T-helper 17 cell (primary cell): ENCODE results near the gene RGPD8. TPM values are rescaled to one million over a fixed set of nuclear protein-coding genes. Genes with fewer than 3 reads are reported as not detected.
"Not testable (repeated sequence)": the region's sequence is repeated elsewhere in the genome, so short reads cannot be mapped to it uniquely, and the experiment has no call there.

ENCODE experiments used
- ATAC-seq: fragments of 150-1000 bp; cut with Tn5 transposase; 2 replicates; pipeline ENCODE4 v1.10.0; 2021; ENCODE audit warnings: mild to moderate bottlenecking, moderate library complexity
- DNase-seq, 3 donors: peaks; one replicate each; pipeline versions ENCODE4 v3.0.0 to v3.0.0-alpha.2; 2020 to 2021
- H3K9me3 ChIP-seq: one replicate; pipeline ENCODE4 v1.7.0; 2013; ENCODE audit warnings: low read length, mild to moderate bottlenecking; ENCODE audit not compliant: control insufficient read depth, poor library complexity, severe bottlenecking
- H3K27ac Mint-ChIP-seq: one replicate; pipeline ENCODE4 v1.8.0; 2022; ENCODE audit warnings: mild to moderate bottlenecking, moderate library complexity, mixed read lengths
- H3K27me3 Mint-ChIP-seq: one replicate; pipeline ENCODE4 v1.8.0; 2022; ENCODE audit warnings: mixed read lengths
- H3K36me3 Mint-ChIP-seq: one replicate; pipeline ENCODE4 v1.8.0; 2022; ENCODE audit warnings: low read depth, mixed read lengths
- H3K4me1 Mint-ChIP-seq: one replicate; pipeline ENCODE4 v1.8.0; 2022; ENCODE audit warnings: mild to moderate bottlenecking, mixed read lengths
- H3K4me3 Mint-ChIP-seq: one replicate; pipeline ENCODE4 v1.8.0; 2022; ENCODE audit warnings: mild to moderate bottlenecking, moderate library complexity, mixed read lengths
- total RNA-seq, 4 donors: library from RNA in 2 of 4; stranded (reverse) in 2 of 4; gene quantifications; one replicate each; pipeline ENCODE4 v1.2.3 and lab custom pipeline; 2022 to 2026

The RGPD8 gene
- total RNA-seq, 2 donors from 2014 or later, result 42.7 to 60.6 TPM

GRCh38 chr2:112459372-112459771 is 25.9 kb upstream of the RGPD8 start:
- no peak for ATAC-seq
- no peak overlapping the region for H3K4me3 Mint-ChIP-seq
- no peaks in the 10 kb centered on the region for H3K9me3 ChIP-seq
- H3K4me1 Mint-ChIP-seq, result peaks cover under 1% of the 10 kb centered on the region
- no peak overlapping the region for H3K27ac Mint-ChIP-seq
- no peak for DNase-seq
- H3K36me3 Mint-ChIP-seq, result peaks cover 2% of the 10 kb centered on the region
- peaks cover 18% of the 10 kb centered on the region for H3K27me3 Mint-ChIP-seq

GRCh38 chr2:112454586-112454985 is 21.1 kb upstream of the RGPD8 start:
- Mint-ChIP-seq H3K27ac (peak overlapping the region; percentile 57), H3K4me3 (no peak overlapping the region), H3K4me1 (peaks cover 2% of the 10 kb centered on the region), H3K27me3 (peaks cover 26% of the 10 kb centered on the region), H3K36me3 (no peaks in the 10 kb centered on the region)
- H3K9me3 ChIP-seq, result no peaks in the 10 kb centered on the region
- ATAC-seq, result no peak
- DNase-seq, result no peak

GRCh38 chr2:112451317-112451716 is 17.9 kb upstream of the RGPD8 start:
- H3K27me3 Mint-ChIP-seq, result peaks cover 19% of the 10 kb centered on the region
- H3K4me3 Mint-ChIP-seq, result no peak overlapping the region
- ATAC-seq, result no peak

GRCh38 chr2:112449854-112450253 is 16.4 kb upstream of the RGPD8 start:
- DNase-seq, result no peak
- no peak overlapping the region for H3K4me3 Mint-ChIP-seq
- H3K36me3 Mint-ChIP-seq, result no peaks in the 10 kb centered on the region
- H3K4me1 Mint-ChIP-seq, result peaks cover 2% of the 10 kb centered on the region
- no peaks in the 10 kb centered on the region for H3K9me3 ChIP-seq
- no peak for ATAC-seq
- peaks cover 10% of the 10 kb centered on the region for H3K27me3 Mint-ChIP-seq
- no peak overlapping the region for H3K27ac Mint-ChIP-seq

More at GRCh38 chr2:112451317-112451716, 17.9 kb upstream of the RGPD8 start:
- Mint-ChIP-seq H3K27ac (no peak overlapping the region), H3K4me1 (peaks cover 2% of the 10 kb centered on the region), H3K36me3 (no peaks in the 10 kb centered on the region)
- no peak for DNase-seq
- H3K9me3 ChIP-seq, result no peaks in the 10 kb centered on the region

- not testable (repeated sequence) for H3K36me3 Mint-ChIP-seq, H3K4me1 Mint-ChIP-seq, ATAC-seq, DNase-seq, H3K27ac Mint-ChIP-seq, H3K9me3 ChIP-seq, H3K4me3 Mint-ChIP-seq
- H3K27me3 Mint-ChIP-seq, result peaks cover 16% of the 10 kb centered on the region
Measured at GRCh38 chr2:112444256-112444655, 10.8 kb upstream of the RGPD8 start.

- H3K4me1 Mint-ChIP-seq, H3K4me3 Mint-ChIP-seq, H3K27ac Mint-ChIP-seq, H3K9me3 ChIP-seq, H3K36me3 Mint-ChIP-seq, DNase-seq, ATAC-seq: not testable (repeated sequence)
- peaks cover 37% of the 10 kb centered on the region for H3K27me3 Mint-ChIP-seq
Measured at GRCh38 chr2:112438603-112439261, 5.3 kb upstream of the RGPD8 start.

- not testable (repeated sequence) for DNase-seq, H3K36me3 Mint-ChIP-seq, H3K27ac Mint-ChIP-seq, H3K4me1 Mint-ChIP-seq, H3K4me3 Mint-ChIP-seq, ATAC-seq, H3K9me3 ChIP-seq
- H3K27me3 Mint-ChIP-seq, result peaks cover 37% of the 10 kb centered on the region
Measured at GRCh38 chr2:112437405-112437831, 4.0 kb upstream of the RGPD8 start.

- DNase-seq, H3K4me1 Mint-ChIP-seq, ATAC-seq: not testable (repeated sequence)
Measured at GRCh38 chr2:112436993-112437392, 3.5 kb upstream of the RGPD8 start.

GRCh38 chr2:112435716-112436431 is 2.4 kb upstream of the RGPD8 start:
- H3K9me3 ChIP-seq, H3K27ac Mint-ChIP-seq, H3K36me3 Mint-ChIP-seq, H3K4me1 Mint-ChIP-seq, ATAC-seq, DNase-seq, H3K4me3 Mint-ChIP-seq: not testable (repeated sequence)
- peaks cover 29% of the 10 kb centered on the region for H3K27me3 Mint-ChIP-seq

More at GRCh38 chr2:112436993-112437392, 3.5 kb upstream of the RGPD8 start:
- H3K4me3 Mint-ChIP-seq, H3K9me3 ChIP-seq, H3K36me3 Mint-ChIP-seq, H3K27ac Mint-ChIP-seq: not testable (repeated sequence)
- H3K27me3 Mint-ChIP-seq, result peaks cover 33% of the 10 kb centered on the region

- peaks cover 25% of the 10 kb centered on the region for H3K27me3 Mint-ChIP-seq
- not testable (repeated sequence) for H3K36me3 Mint-ChIP-seq, H3K9me3 ChIP-seq, ATAC-seq, H3K4me3 Mint-ChIP-seq, DNase-seq
- peak overlapping the region; percentile 78 for H3K27ac Mint-ChIP-seq
- H3K4me1 Mint-ChIP-seq, result peaks cover 10% of the 10 kb centered on the region
Measured at GRCh38 chr2:112434890-112435715, 1.7 kb upstream of the RGPD8 start.

GRCh38 chr2:112433932-112434730 is 686 bp upstream of the RGPD8 start:
- no peak for DNase-seq
- H3K9me3 ChIP-seq, result no peaks in the 10 kb centered on the region
- Mint-ChIP-seq H3K27ac (peak overlapping the region; percentile 85), H3K4me1 (peaks cover 13% of the 10 kb centered on the region), H3K27me3 (peaks cover 20% of the 10 kb centered on the region), H3K36me3 (no peaks in the 10 kb centered on the region), H3K4me3 (no peak overlapping the region)
- no peak for ATAC-seq

GRCh38 chr2:112432735-112433479 is 538 bp downstream of the RGPD8 start:
- H3K9me3 ChIP-seq, ATAC-seq, H3K36me3 Mint-ChIP-seq, DNase-seq: not testable (repeated sequence)
- Mint-ChIP-seq H3K27ac (peak overlapping the region; percentile 85), H3K27me3 (peaks cover 10% of the 10 kb centered on the region), H3K4me1 (peaks cover 13% of the 10 kb centered on the region), H3K4me3 (peak overlapping the region; percentile 86)
